ENCODE measurements around the gene RBMS3. TPM values are rescaled to one million over a fixed set of nuclear protein-coding genes. Genes with fewer than 3 reads are reported as not detected.

The RBMS3 gene
- total and polyA plus RNA-seq, 4 donors = 4.8 to 117 (median 29.4) TPM

DNA sequence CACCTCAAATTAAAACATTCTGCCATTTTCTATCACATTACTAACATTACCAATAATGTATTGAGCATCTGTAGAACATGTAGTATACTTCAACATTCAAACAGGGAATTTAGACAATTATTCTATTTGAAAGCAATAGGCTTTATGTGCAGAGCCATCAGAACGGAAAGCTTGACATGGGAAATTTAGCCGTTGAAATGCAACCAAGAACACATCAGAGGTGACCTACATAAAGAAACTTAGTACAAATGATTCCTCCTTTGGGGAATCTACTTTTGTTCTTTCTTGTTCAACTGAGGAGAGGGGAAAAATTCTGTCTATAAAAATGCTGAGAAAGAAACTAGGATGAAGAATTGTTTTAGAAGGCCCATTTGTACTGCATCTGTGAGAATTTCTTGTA, 38.6 kb upstream of the RBMS3 start:
- WGBS, 2 donors = 92% methylated on average over 2 of the region's 2 CpGs
- Histone ChIP-seq H3K27ac (ENCODE audit: low read depth in 1 of 2, low read length in 1 of 2) (no peak overlapping the region), H3K9ac (ENCODE audit: insufficient read depth in 1 of 2, low read length in 2 of 2) (no peak overlapping the region), H3K9me3 (ENCODE audit: control insufficient read depth in 4 of 4, insufficient read depth in 3 of 4, low read length in 3 of 4) (peaks cover 0 to 3% (median 0%) of the 10 kb centered on the region in 4 donors), H3K27me3 (ENCODE audit: control insufficient read depth in 3 of 3, insufficient read depth in 3 of 3, low read length in 2 of 3) (no peaks in the 10 kb centered on the region), H3K4me1 (ENCODE audit: control insufficient read depth in 5 of 5, insufficient read depth in 5 of 5, low read length in 5 of 5) (no peaks in the 10 kb centered on the region), H3K36me3 (ENCODE audit: control insufficient read depth in 4 of 4, insufficient read depth in 4 of 4, low read length in 4 of 4) (no peaks in the 10 kb centered on the region), H3K4me3 (no peak overlapping the region)
- TF ChIP-seq, protein P1, sequence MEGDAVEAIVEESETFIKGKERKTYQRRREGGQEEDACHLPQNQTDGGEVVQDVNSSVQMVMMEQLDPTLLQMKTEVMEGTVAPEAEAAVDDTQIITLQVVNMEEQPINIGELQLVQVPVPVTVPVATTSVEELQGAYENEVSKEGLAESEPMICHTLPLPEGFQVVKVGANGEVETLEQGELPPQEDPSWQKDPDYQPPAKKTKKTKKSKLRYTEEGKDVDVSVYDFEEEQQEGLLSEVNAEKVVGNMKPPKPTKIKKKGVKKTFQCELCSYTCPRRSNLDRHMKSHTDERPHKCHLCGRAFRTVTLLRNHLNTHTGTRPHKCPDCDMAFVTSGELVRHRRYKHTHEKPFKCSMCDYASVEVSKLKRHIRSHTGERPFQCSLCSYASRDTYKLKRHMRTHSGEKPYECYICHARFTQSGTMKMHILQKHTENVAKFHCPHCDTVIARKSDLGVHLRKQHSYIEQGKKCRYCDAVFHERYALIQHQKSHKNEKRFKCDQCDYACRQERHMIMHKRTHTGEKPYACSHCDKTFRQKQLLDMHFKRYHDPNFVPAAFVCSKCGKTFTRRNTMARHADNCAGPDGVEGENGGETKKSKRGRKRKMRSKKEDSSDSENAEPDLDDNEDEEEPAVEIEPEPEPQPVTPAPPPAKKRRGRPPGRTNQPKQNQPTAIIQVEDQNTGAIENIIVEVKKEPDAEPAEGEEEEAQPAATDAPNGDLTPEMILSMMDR (IDR thresholded peaks at IDR 0.05; ENCODE audit: control extremely low read depth, extremely low read depth) = no peak
- ATAC-seq (ENCODE audit: insufficient read depth, low FRiP score) (no peak), DNase-seq (no peak)

DNA sequence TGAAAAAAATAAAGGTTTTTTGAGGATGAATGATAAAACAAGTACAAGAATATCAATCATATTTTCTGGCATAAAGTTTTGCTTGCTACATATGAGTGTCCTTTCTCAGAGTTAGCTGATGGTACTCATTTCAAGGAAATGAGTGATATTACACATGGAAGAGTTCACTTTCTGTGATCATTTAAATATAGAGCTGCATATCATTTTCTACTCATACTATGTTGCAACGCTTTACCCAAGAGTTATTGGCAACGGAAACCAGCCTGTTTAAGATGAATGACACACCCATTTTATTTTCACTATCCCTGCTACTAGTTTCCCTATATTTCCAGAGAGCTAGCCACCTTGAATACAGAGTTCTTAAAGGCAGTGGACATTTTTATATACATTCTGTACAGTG, 35.4 kb upstream of the RBMS3 start:
- Histone ChIP-seq H3K9ac (ENCODE audit: insufficient read depth in 1 of 2, low read length in 2 of 2) (no peak overlapping the region), H3K4me1 (ENCODE audit: control insufficient read depth in 5 of 5, insufficient read depth in 5 of 5, low read length in 5 of 5) (no peaks in the 10 kb centered on the region), H3K36me3 (ENCODE audit: control insufficient read depth in 4 of 4, insufficient read depth in 4 of 4, low read length in 4 of 4) (no peaks in the 10 kb centered on the region), H3K27ac (ENCODE audit: low read depth in 1 of 2, low read length in 1 of 2) (no peak overlapping the region), H3K27me3 (ENCODE audit: control insufficient read depth in 3 of 3, insufficient read depth in 3 of 3, low read length in 2 of 3) (no peaks in the 10 kb centered on the region), H3K4me3 (no peak overlapping the region), H3K9me3 (ENCODE audit: control insufficient read depth in 4 of 4, insufficient read depth in 3 of 4, low read length in 3 of 4) (peaks cover 0 to 3% (median 0%) of the 10 kb centered on the region in 4 donors)
- DNase-seq (peak in 1 of 3 donors; percentile 28), ATAC-seq (ENCODE audit: insufficient read depth, low FRiP score) (no peak)
- WGBS, 2 donors = 82 to 84% methylated on average over 2 of the region's 2 CpGs
- TF ChIP-seq, protein P1 (IDR thresholded peaks at IDR 0.05; ENCODE audit: control extremely low read depth, extremely low read depth) = no peak

DNA sequence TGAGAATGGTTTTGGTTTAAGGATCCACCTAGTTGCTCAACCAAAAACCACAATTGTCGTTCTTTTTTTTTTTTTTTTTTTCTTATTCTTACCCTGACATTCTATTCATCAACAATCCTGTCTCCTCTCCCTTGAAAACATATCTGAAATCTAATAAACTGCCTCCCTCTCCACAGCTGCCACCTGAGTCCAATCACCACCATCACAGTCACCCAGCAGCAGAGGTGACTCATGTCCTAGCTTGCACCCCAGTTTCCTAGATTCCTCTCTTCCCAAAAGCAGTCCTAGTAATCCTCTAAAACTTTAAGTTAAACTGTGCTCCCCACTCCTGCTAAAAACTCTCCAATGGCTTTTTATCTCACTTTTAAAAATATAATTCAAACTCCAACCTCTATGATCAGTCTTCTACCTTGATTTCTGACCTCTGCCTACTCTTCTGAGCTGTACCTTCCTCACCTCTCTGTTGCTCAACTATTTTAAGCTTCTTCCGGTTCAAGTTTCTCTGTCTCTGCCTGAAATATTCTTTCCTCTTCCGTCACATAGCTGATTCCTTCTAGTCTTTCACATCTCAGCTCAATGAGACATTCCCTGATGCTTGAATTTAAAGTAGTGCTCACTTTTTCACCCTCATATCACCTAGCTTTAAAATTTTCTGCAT, 33.7 kb upstream of the RBMS3 start:
- DNase-seq (no peak), ATAC-seq (ENCODE audit: insufficient read depth, low FRiP score) (no peak)
- Histone ChIP-seq H3K36me3 (ENCODE audit: control insufficient read depth in 4 of 4, insufficient read depth in 4 of 4, low read length in 4 of 4) (no peaks in the 10 kb centered on the region), H3K27ac (ENCODE audit: low read depth in 1 of 2, low read length in 1 of 2) (no peak overlapping the region), H3K4me3 (no peak overlapping the region), H3K4me1 (ENCODE audit: control insufficient read depth in 5 of 5, insufficient read depth in 5 of 5, low read length in 5 of 5) (peaks cover 0 to 2% (median 0%) of the 10 kb centered on the region in 5 donors), H3K9ac (ENCODE audit: insufficient read depth in 1 of 2, low read length in 2 of 2) (no peak overlapping the region), H3K27me3 (ENCODE audit: control insufficient read depth in 3 of 3, insufficient read depth in 3 of 3, low read length in 2 of 3) (no peaks in the 10 kb centered on the region), H3K9me3 (ENCODE audit: control insufficient read depth in 4 of 4, insufficient read depth in 3 of 4, low read length in 3 of 4) (no peaks in the 10 kb centered on the region)
- TF ChIP-seq, protein P1 (IDR thresholded peaks at IDR 0.05; ENCODE audit: control extremely low read depth, extremely low read depth) = no peak
- WGBS, 2 donors = 90 to 91% methylated on average over 3 of the region's 3 CpGs

Measured in lung (tissue), 12 donors.